ENCODE data around the gene PYGO1.

Gene PYGO1

GRCh38 chr15:55576943-55577342 lies 11.2 kb downstream of the PYGO1 start:
- Histone ChIP-seq H3K9me3 (ENCODE audit: control insufficient read depth in 1 of 2, low read length in 2 of 2) (no peaks in the 10 kb centered on the region), H3K9ac (ENCODE audit: low read depth in 1 of 2, low read length in 2 of 2) (no peak overlapping the region), H3K27ac (ENCODE audit: low read depth, low read length) (no peak overlapping the region)

GRCh38 chr15:55574096-55574495 lies 14.0 kb downstream of the PYGO1 start:
- no peaks in the 10 kb centered on the region for H3K27me3 ChIP-seq (ENCODE audit: control insufficient read depth in 1 of 2, insufficient read depth in 2 of 2, low read length in 2 of 2)
- no peaks in the 10 kb centered on the region for H3K9me3 ChIP-seq (ENCODE audit: control insufficient read depth in 1 of 2, low read length in 2 of 2)
- H3K9ac ChIP-seq (ENCODE audit: low read depth in 1 of 2, low read length in 2 of 2) = no peak overlapping the region
- H3K27ac ChIP-seq (ENCODE audit: low read depth, low read length) = no peak overlapping the region
- no peaks in the 10 kb centered on the region for H3K4me1 ChIP-seq (ENCODE audit: control insufficient read depth in 1 of 2, insufficient read depth in 2 of 2, low read length in 2 of 2)
- H3K36me3 ChIP-seq (ENCODE audit: control insufficient read depth in 1 of 2, insufficient read depth in 2 of 2, low read length in 2 of 2) = no peaks in the 10 kb centered on the region
- no peak overlapping the region for H3K4me3 ChIP-seq (ENCODE audit: low read depth in 1 of 2, low read length in 2 of 2)

More at GRCh38 chr15:55576943-55577342, 11.2 kb downstream of the PYGO1 start:
- Histone ChIP-seq H3K27me3 (ENCODE audit: control insufficient read depth in 1 of 2, insufficient read depth in 2 of 2, low read length in 2 of 2) (peaks cover 0 to 2% of the 10 kb centered on the region in 2 donors), H3K36me3 (ENCODE audit: control insufficient read depth in 1 of 2, insufficient read depth in 2 of 2, low read length in 2 of 2) (no peaks in the 10 kb centered on the region), H3K4me3 (ENCODE audit: low read depth in 1 of 2, low read length in 2 of 2) (no peak overlapping the region), H3K4me1 (ENCODE audit: control insufficient read depth in 1 of 2, insufficient read depth in 2 of 2, low read length in 2 of 2) (no peaks in the 10 kb centered on the region)

- Histone ChIP-seq H3K27me3 (ENCODE audit: control insufficient read depth in 1 of 2, insufficient read depth in 2 of 2, low read length in 2 of 2) (no peaks in the 10 kb centered on the region), H3K4me3 (ENCODE audit: low read depth in 1 of 2, low read length in 2 of 2) (no peak overlapping the region), H3K36me3 (ENCODE audit: control insufficient read depth in 1 of 2, insufficient read depth in 2 of 2, low read length in 2 of 2) (no peaks in the 10 kb centered on the region), H3K9ac (ENCODE audit: low read depth in 1 of 2, low read length in 2 of 2) (no peak overlapping the region), H3K9me3 (ENCODE audit: control insufficient read depth in 1 of 2, low read length in 2 of 2) (no peaks in the 10 kb centered on the region), H3K4me1 (ENCODE audit: control insufficient read depth in 1 of 2, insufficient read depth in 2 of 2, low read length in 2 of 2) (no peaks in the 10 kb centered on the region), H3K27ac (ENCODE audit: low read depth, low read length) (no peak overlapping the region)
These were observed 14.9 kb downstream of the PYGO1 start for GRCh38 chr15:55573224-55573623.

GRCh38 chr15:55564347-55565145 lies 23.6 kb downstream of the PYGO1 start:
- no peak overlapping the region for H3K4me3 ChIP-seq (ENCODE audit: low read depth in 1 of 2, low read length in 2 of 2)
- no peak overlapping the region for H3K9ac ChIP-seq (ENCODE audit: low read depth in 1 of 2, low read length in 2 of 2)
- H3K27me3 ChIP-seq (ENCODE audit: control insufficient read depth in 1 of 2, insufficient read depth in 2 of 2, low read length in 2 of 2) = no peaks in the 10 kb centered on the region
- H3K27ac ChIP-seq (ENCODE audit: low read depth, low read length) = no peak overlapping the region
- no peaks in the 10 kb centered on the region for H3K9me3 ChIP-seq (ENCODE audit: control insufficient read depth in 1 of 2, low read length in 2 of 2)
- no peaks in the 10 kb centered on the region for H3K36me3 ChIP-seq (ENCODE audit: control insufficient read depth in 1 of 2, insufficient read depth in 2 of 2, low read length in 2 of 2)
- no peaks in the 10 kb centered on the region for H3K4me1 ChIP-seq (ENCODE audit: control insufficient read depth in 1 of 2, insufficient read depth in 2 of 2, low read length in 2 of 2)

- H3K27ac ChIP-seq (ENCODE audit: low read depth, low read length) = no peak overlapping the region
- no peaks in the 10 kb centered on the region for H3K27me3 ChIP-seq (ENCODE audit: control insufficient read depth in 1 of 2, insufficient read depth in 2 of 2, low read length in 2 of 2)
- H3K9me3 ChIP-seq (ENCODE audit: control insufficient read depth in 1 of 2, low read length in 2 of 2) = no peaks in the 10 kb centered on the region
- H3K9ac ChIP-seq (ENCODE audit: low read depth in 1 of 2, low read length in 2 of 2) = no peak overlapping the region
- no peaks in the 10 kb centered on the region for H3K36me3 ChIP-seq (ENCODE audit: control insufficient read depth in 1 of 2, insufficient read depth in 2 of 2, low read length in 2 of 2)
- H3K4me1 ChIP-seq (ENCODE audit: control insufficient read depth in 1 of 2, insufficient read depth in 2 of 2, low read length in 2 of 2) = no peaks in the 10 kb centered on the region
- no peak overlapping the region for H3K4me3 ChIP-seq (ENCODE audit: low read depth in 1 of 2, low read length in 2 of 2)
These were observed 25.5 kb downstream of the PYGO1 start for GRCh38 chr15:55562601-55563000.

- no peaks in the 10 kb centered on the region for H3K4me1 ChIP-seq (ENCODE audit: control insufficient read depth in 1 of 2, insufficient read depth in 2 of 2, low read length in 2 of 2)
- peaks cover 6 to 8% of the 10 kb centered on the region in 2 donors for H3K9me3 ChIP-seq (ENCODE audit: control insufficient read depth in 1 of 2, low read length in 2 of 2)
- no peaks in the 10 kb centered on the region for H3K36me3 ChIP-seq (ENCODE audit: control insufficient read depth in 1 of 2, insufficient read depth in 2 of 2, low read length in 2 of 2)
- H3K4me3 ChIP-seq (ENCODE audit: low read depth in 1 of 2, low read length in 2 of 2) = no peak overlapping the region
- H3K27me3 ChIP-seq (ENCODE audit: control insufficient read depth in 1 of 2, insufficient read depth in 2 of 2, low read length in 2 of 2) = no peaks in the 10 kb centered on the region
- no peak overlapping the region for H3K9ac ChIP-seq (ENCODE audit: low read depth in 1 of 2, low read length in 2 of 2)
- H3K27ac ChIP-seq (ENCODE audit: low read depth, low read length) = no peak overlapping the region
These were observed 33.1 kb downstream of the PYGO1 start for GRCh38 chr15:55555089-55555488.

- no peaks in the 10 kb centered on the region for H3K27me3 ChIP-seq (ENCODE audit: control insufficient read depth in 1 of 2, insufficient read depth in 2 of 2, low read length in 2 of 2)
- H3K9me3 ChIP-seq (ENCODE audit: control insufficient read depth in 1 of 2, low read length in 2 of 2) = peaks cover 6 to 8% of the 10 kb centered on the region in 2 donors
- H3K4me3 ChIP-seq (ENCODE audit: low read depth in 1 of 2, low read length in 2 of 2) = no peak overlapping the region
- H3K36me3 ChIP-seq (ENCODE audit: control insufficient read depth in 1 of 2, insufficient read depth in 2 of 2, low read length in 2 of 2) = no peaks in the 10 kb centered on the region
- no peak overlapping the region for H3K9ac ChIP-seq (ENCODE audit: low read depth in 1 of 2, low read length in 2 of 2)
- H3K4me1 ChIP-seq (ENCODE audit: control insufficient read depth in 1 of 2, insufficient read depth in 2 of 2, low read length in 2 of 2) = no peaks in the 10 kb centered on the region
- H3K27ac ChIP-seq (ENCODE audit: low read depth, low read length) = no peak overlapping the region
These were observed 35.2 kb downstream of the PYGO1 start for GRCh38 chr15:55552926-55553325.

GRCh38 chr15:55552451-55552850 lies 35.7 kb downstream of the PYGO1 start:
- Histone ChIP-seq H3K27me3 (ENCODE audit: control insufficient read depth in 1 of 2, insufficient read depth in 2 of 2, low read length in 2 of 2) (no peaks in the 10 kb centered on the region), H3K36me3 (ENCODE audit: control insufficient read depth in 1 of 2, insufficient read depth in 2 of 2, low read length in 2 of 2) (no peaks in the 10 kb centered on the region), H3K9ac (ENCODE audit: low read depth in 1 of 2, low read length in 2 of 2) (no peak overlapping the region), H3K27ac (ENCODE audit: low read depth, low read length) (no peak overlapping the region), H3K9me3 (ENCODE audit: control insufficient read depth in 1 of 2, low read length in 2 of 2) (peaks cover 6 to 8% of the 10 kb centered on the region in 2 donors), H3K4me1 (ENCODE audit: control insufficient read depth in 1 of 2, insufficient read depth in 2 of 2, low read length in 2 of 2) (no peaks in the 10 kb centered on the region), H3K4me3 (ENCODE audit: low read depth in 1 of 2, low read length in 2 of 2) (no peak overlapping the region)

- H3K27ac ChIP-seq (ENCODE audit: low read depth, low read length) = no peak overlapping the region
- no peak overlapping the region for H3K4me3 ChIP-seq (ENCODE audit: low read depth in 1 of 2, low read length in 2 of 2)
- H3K27me3 ChIP-seq (ENCODE audit: control insufficient read depth in 1 of 2, insufficient read depth in 2 of 2, low read length in 2 of 2) = no peaks in the 10 kb centered on the region
- no peaks in the 10 kb centered on the region for H3K36me3 ChIP-seq (ENCODE audit: control insufficient read depth in 1 of 2, insufficient read depth in 2 of 2, low read length in 2 of 2)
- no peaks in the 10 kb centered on the region for H3K4me1 ChIP-seq (ENCODE audit: control insufficient read depth in 1 of 2, insufficient read depth in 2 of 2, low read length in 2 of 2)
- no peak overlapping the region for H3K9ac ChIP-seq (ENCODE audit: low read depth in 1 of 2, low read length in 2 of 2)
- H3K9me3 ChIP-seq (ENCODE audit: control insufficient read depth in 1 of 2, low read length in 2 of 2) = peaks cover 0 to 3% of the 10 kb centered on the region in 2 donors
These were observed 38.8 kb downstream of the PYGO1 start for GRCh38 chr15:55549305-55549704.

- Histone ChIP-seq H3K4me1 (ENCODE audit: control insufficient read depth in 1 of 2, insufficient read depth in 2 of 2, low read length in 2 of 2) (no peaks in the 10 kb centered on the region), H3K9me3 (ENCODE audit: control insufficient read depth in 1 of 2, low read length in 2 of 2) (no peaks in the 10 kb centered on the region), H3K36me3 (ENCODE audit: control insufficient read depth in 1 of 2, insufficient read depth in 2 of 2, low read length in 2 of 2) (no peaks in the 10 kb centered on the region), H3K9ac (ENCODE audit: low read depth in 1 of 2, low read length in 2 of 2) (no peak overlapping the region), H3K4me3 (ENCODE audit: low read depth in 1 of 2, low read length in 2 of 2) (no peak overlapping the region), H3K27me3 (ENCODE audit: control insufficient read depth in 1 of 2, insufficient read depth in 2 of 2, low read length in 2 of 2) (no peaks in the 10 kb centered on the region), H3K27ac (ENCODE audit: low read depth, low read length) (no peak overlapping the region)
These were observed 41.4 kb downstream of the PYGO1 start for GRCh38 chr15:55546718-55547117.

Measured in duodenal mucosa (tissue), 2 donors.